ENCODE measurements around the gene HMX1.

Gene HMX1

DNA sequence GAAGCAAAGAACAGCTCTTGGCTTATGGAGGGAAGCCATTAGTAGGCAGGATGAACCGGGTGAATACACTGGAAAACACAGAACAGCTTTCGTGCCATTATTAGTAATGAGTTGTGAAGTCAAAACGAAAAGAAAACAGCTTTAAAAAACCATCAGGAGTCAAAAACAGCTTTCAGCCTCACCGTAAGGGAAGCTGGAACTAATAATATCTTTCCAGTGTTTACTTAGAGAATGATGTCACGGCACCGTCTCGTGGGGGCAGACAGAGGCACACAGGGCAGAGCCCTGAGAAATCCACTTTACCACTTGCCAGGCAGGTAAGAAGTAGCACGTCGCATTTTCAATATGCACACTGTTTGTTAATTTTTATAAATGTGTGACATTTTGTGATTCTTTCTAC lies 37.9 kb upstream of the HMX1 start:
- no peak for DNase-seq

DNA sequence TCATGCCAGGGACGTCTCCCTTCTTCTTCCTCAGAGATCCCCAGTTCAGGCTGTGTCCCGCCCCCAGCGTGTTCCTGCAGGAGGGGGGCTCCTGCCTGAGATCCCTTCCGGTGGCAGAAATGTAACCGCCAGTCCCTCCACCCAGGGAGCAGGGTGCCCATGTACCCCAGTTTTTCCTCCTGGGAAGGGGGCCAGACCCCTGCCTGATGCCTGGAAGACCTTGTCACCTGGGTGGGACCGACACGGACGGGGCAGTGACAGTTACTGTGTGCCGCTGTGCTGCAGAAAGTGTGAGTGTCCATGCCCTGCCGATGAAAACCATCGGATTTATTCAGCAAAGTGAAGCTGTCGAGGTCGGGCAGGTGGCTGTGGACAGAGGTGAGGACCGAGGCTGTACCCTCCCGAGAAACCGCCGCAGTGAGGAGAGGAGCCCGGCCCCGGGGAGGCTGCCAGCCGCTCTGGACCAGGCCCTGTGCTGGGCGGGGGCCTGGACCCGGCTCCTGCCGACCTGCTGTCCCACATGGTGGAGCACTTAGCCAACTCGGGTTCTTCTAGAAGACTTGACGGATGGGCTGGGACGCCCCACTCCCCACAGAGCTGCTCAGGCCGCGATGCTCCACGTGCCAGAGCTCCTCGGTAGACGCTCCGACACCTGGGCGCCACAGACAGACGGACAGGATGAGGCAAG lies 36.7 kb upstream of the HMX1 start:
- no peak for DNase-seq

DNA sequence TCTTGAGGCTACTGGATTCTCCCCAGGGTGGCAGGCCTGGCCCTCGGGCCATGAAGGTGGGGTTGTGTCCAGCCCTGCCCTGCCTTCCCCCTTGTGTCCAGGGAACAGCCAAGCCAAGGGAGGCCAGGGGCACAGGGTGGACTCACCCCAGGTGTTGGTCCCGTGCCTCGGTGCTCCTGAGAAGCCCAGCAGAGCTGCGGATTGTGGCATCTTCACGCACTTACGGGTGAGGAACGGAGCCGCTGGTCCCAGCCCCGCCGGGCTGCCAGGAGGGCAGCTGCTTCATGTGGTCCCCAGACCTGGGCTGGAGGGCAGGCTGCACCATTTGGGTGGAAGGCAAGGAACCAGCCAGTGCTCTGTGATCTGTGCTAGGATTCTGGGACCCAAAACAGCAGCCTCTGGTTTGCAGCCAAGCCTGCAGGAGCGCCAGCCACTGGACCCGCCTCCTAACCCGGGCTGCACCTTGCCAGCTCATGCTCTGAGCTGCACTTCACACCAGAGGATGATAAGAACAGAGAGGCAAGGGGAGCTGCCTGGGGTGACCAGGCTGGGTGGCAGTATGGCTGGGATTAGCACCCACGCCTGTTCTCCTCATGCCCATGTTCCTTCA lies 36.1 kb upstream of the HMX1 start:
- DNase-seq: no peak

DNA sequence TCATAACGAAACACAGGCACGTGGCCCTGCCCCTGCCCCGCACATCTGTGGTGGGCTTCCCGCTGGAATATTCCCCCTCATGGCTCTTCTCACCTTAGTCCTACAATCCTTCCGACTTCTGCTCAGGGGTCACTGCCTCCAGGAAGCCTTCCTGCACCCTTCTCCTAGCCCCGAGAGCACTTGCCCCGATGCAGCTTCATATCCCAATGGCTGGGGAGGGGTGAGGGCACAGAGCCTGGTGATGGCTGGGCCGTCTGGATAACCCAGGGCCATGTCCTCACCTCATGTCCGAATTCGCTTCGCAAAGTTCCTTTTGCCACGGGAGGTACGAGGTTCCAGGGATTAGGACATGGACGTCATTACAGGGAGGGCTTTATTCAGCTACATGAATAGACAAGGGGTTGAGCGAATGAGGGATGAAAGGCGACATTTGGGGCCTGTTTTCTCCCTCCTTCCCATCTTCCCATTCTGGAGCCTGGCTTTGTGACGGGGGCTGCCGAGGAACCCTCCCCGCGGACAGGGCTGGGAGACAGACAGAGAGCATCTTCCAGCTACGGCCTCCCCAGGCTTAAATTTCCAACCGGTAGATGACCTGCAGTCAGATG lies 35.5 kb upstream of the HMX1 start:
- no peak for DNase-seq

DNA sequence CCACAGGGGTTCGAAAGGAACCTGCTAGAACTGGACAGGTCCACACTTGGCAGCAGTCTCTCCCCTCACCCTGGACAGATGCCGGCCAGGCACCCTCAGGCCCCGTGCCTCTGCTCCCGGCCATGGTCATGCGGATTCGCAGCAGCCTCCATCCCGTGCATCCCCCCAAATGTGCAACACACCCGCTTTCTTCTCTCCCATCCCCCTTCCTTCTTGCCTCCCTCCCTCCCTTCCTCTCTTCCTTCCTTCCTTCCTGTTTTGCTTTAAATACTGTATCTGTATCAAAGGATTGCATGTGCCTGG lies 35.0 kb upstream of the HMX1 start:
- no peak for DNase-seq

DNA sequence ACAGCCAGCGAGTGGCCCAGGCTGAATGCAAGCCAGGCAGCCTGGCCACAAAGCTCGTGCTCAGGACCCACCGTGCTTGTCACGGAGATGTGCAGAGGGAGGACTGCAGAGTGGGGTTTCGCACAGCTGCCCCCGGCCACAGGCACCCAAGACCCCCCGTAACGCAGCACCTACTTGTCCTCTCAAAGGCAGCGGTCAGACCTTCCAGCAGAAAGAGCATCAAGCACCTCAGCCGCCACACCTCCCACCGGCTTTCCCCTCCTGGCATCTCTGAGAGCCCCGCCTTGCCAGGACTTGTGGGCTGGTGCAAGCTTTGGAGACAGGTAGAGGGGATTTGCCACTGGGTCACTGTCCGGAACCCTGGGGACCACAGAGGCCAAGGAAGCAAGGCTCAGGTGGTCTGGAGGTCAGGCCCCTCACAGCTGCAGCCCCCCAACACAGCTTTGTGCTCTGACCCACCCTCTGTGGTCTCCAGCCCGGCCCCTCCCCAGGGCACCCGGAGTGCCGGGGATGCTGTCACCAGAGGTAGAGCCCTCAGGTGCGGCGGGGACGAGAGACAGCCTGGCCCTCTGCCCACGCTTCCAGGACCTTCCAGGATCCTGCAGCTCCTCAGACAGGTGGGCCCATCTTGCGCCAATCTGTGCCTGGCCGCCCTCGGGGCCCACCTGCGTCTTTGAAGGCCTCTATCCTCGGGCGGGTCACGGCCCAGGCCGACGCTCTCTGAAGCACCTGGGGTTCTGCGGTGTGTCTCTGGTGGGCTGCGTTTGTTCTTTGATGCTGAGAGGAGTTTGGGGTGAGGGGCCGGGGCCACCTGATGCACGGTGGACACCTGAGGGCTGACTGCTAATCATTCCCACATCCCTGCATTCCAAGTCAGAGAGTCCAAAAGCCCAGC lies 34.4 kb upstream of the HMX1 start:
- no peak for DNase-seq

DNA sequence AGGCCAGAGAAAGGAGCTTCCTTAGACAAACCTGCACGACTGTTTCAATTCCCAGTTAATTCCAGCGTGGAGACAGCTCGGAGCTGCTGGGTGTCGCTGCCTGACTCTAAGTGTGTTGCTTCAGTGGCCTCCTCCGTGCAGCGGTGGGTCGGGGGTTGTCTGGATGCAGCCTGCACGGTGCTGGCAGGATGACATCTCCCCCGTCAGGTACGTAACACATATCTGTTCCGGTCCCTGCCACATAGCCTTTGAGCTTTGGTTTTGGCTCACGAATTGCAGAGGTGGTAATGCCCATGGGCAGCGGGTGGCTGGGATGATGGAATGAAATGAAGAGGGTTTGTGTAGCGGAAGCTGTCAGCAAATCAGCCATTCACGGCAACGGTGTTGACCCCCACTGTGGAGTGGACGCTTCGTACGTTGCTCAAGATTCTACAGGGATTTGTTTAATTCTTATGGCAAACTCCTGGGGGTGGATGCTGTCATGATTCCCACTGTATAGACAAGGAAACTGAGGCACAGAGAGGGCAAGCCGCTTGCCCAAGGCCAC lies 33.7 kb upstream of the HMX1 start:
- no peak for DNase-seq

DNA sequence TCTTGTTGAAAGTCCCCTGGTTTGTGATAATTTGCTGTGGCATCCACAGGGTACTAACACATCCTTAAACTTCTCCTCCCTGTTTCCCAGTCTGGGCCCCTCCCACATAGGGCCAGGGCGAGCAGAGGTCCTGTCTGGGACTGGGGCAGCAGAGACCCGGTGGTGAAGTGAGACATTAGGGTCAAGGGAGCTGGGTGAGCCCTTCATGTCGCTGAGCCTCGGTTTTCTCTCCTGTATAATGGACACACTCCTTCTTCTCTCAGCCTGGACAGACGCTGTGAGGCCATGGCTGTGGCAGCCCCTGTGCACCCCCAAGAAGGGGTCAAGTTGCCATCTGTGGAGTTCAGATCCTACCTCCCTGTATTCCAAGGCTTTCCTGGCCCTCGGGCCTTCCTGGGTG lies 33.0 kb upstream of the HMX1 start:
- DNase-seq: no peak

DNA sequence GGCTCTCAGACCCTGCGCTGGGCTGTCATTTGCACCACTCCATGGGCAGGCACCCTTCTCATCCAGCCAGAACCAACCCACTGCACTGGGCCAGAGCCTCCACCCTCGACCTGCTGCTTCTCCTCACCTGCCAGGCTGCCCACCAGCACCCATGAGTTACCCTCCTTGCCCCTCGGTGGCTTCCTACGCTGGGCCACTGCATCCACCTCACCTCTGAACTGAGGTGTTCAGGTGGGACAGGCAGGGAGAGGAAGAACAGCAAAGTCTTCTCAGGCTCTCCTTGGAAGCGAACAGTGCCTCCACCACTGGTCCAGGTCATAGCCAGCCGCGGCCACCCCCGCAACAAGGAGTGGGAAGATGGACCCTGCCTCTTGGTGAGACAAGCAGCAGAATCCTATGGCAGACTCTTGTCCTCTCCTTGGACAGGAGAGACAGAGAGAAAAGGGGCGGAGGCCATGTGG lies 32.4 kb upstream of the HMX1 start:
- DNase-seq: no peak

DNA sequence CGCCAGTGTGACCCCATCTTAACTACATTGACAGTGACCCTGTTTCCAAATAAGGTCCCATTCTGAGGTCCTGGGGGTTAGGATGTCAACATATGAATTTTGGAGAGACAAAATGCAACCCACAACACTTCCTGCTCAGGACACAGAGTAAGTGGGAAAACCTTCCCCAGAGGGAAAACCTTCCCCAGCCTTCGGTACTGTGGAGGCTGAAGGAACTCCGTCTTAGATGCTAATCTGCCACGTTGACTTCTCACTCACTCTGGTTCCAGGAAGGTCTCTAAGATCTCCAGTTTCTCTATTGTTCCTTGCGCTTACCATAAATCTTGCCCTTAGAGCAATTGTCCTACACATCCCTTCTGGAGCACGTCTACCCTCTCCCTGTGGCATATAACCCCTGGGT lies 29.7 kb upstream of the HMX1 start:
- DNase-seq: no peak

DNA sequence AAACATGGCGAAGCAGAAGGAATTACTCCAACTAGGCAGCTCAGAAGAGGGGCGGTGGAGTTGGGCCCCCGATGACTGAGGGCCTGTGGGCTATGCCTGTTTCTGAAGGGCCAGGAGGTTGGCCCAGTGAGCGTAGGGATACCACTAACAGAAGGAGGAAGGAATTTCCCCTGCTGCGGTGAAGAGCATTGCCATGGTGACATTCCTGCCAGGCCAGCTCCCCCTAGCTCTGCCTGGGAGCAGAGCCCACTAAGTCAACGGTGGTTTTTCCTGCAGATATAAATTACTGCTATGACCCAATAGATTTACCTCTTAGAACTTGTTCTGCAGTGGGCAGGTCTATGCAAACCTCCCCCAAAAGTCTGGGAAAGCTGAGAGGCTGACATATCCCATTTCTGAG lies 28.9 kb upstream of the HMX1 start:
- DNase-seq: no peak

DNA sequence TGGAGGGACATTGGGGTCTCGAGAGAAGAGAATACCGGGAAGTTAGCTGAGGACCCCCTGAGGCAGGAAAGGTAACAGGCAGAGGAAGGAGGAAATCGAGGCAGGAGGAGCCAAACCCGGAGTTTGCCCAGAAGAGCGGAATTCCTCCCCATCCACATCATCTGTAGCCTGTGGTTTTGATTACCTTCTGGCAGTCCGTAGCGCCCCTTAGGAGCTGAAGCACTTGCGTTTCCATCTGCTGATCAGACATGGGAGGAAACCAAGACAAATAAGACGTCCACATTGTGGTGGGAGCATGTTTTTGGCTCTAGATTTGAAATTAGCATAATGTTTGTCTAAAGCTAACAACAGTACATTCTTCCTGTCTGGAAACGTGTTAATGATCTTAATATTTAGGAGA lies 26.8 kb upstream of the HMX1 start:
- DNase-seq: no peak

DNA sequence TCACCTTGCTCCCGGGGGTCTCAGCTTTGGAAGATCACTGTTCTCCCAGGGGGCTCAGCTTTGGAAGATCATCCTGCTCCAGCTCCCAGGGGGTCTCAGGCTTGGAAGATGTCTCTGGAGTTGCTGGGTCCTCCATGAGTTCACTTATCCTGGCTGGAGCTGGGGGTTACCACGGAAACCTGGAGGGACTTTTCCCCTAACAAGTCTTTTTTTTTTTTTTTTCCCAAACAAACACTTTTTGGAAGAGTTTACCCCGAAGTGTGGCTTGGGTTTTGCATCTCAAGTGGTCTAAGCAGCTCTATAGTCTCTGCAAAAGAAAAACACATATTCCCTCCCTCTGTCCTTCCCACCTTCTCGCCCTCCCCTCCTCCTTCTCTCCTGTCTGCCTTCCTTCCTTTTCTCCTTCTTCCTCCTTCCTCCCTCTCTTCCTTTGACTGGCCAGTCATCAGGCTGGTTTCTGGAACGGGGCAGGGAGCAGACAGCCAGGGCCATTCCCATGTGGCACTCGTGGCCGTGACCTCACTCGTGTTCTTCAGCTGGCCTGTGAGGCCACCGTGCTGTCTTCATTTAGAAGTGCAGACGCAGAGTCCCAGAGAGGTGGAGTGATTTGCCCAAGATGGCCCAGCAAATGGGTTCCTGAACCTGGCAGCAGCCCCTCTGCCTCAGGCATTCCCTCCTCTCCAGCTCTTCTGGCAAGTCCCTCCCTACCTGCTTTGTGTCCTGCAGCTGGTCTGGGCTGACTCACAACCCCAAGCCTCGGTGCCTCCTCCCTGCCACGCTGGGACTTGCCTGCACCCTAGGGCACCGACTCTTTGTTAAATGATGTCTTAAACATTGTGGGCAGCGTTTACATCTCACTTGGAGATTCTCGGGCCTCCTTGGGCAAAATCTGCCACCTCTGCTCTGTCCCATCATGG lies 25.9 kb upstream of the HMX1 start:
- DNase-seq: no peak

DNA sequence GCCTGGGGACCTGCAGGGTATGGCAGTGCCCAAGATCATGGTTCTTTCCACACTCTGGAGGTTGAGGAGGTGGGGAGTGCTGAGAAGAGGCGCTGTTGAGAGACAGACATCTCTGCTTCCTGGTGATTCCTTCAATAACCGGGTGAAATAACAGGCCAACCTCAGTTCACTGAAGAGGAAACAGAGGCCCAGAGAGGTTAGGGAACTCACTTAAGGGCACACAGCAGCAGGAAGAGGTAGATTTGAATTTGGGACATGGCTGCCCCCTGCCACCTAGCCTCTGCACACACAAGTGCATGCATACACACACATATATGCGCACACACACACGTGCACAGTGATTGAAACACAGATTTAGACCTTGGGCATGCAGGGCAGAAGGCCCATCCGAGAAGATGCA lies 24.9 kb upstream of the HMX1 start:
- DNase-seq: no peak

DNA sequence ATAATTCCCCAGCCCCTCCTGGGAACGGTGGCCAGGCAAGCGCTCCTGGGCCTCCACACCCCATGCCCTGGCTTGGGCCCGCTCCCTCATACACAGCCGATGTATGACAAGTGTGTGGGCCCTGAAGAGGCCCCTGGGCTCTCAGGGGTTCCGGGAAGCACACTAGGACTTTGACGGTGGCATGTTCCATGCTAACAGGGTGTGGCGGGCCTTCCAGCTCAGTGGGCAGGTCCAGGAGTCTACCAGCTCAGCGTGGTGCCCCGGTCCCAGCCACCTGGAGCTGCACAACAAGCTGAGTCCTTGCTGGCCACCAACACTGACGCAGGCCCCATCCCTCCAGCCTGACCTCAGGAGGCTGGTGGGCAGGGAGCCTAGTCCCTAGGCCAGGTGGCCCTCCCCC lies 24.4 kb upstream of the HMX1 start:
- DNase-seq: no peak

DNA sequence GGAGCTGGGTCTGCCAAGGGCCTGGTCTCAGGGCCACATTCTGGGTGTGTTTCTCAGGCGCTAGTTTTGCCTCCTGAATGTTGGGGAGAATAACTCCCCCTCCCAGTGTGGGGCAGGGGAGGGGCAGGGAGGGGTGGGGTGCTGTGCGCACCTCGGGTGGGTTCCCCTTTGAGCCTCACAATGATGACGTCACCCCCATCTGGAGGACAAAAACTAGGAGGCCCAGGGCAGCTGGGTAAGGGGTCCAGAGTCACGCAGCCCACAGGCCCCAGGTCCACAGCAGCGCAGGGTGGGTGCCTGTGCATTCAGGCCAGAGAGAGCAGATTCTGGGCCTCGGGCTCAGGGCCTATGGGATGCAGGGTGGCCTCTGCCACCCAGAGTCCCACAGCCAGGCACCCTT lies 23.7 kb upstream of the HMX1 start:
- no peak for DNase-seq

DNA sequence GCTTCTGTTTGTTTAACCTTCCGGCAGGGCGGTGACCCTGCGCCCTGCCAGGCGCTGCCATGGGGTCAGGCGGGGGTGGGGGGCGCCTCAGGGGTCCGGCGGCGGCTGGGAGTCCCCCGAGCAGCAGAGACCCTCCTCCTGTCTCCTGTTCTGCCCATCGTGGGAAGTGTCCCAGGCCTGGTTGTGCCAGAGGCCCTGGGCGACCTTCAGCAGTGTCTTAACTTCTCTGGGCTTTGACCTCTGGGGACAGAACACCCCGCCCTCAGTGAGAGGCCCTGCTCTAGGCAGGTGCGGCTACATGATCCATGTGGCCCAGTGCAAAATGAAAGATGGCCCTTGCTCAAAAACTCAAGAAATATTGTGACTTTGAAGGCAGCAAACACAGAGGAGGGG lies 22.8 kb upstream of the HMX1 start:
- DNase-seq: no peak

DNA sequence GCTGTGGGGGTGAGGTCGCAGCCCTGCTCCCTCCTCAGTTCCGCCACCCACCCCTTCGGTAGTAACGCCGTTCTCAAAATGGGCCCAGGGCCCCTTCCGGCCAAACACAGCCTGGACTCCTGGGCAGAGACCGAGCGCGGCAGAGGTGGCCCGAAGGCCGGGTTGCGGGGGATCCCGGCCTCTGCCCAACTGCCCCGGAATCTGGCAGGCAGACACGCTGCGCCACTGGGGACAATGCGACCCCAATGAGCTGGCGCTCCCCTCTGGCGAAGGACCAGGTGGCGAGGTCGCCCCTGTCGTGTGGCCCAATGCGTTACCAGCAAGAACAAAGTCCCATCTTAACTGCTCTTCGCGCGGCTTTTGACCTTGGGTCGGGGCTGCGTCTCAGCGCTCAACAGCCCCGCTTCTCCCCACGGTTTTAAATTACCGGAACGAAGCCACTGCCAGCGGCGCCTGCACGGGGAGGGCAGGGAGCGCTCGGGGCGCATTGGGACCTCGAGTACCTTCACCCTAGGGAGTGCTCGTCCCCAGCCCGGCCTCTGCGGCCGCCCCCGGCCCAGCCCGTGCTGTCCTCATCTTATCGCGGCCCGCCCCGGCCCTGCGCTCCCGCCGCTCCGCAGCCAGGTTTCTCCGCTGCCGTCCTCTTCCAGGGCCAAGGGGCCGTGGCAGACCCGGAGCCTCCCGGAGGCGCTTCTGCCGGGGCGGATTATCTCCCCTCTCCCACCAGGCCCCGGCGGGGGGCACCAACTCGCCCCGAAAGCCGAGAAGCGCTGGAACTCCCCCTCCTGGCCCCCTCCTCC lies 22.2 kb upstream of the HMX1 start:
- no peak for DNase-seq

DNA sequence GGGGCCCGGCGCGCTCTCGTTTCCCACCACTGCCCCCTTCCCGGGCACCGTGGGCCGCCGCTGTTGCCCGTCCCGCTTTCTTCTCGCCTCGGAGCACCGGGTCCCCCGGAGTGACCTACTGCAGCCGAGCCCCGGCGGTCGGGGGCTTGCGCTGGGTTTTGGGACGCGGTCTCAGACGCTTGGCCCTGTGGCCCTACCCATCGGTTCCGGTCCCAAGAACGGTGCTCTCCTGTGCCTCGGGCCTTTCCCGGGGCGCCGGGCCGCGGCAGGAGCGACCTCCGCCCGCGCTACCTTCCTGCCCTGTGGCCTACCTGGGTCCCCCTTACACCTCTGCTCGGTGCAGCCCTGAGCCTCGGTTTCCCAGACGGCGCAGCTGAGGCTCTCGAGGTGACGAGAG lies 21.6 kb upstream of the HMX1 start:
- DNase-seq: no peak

DNA sequence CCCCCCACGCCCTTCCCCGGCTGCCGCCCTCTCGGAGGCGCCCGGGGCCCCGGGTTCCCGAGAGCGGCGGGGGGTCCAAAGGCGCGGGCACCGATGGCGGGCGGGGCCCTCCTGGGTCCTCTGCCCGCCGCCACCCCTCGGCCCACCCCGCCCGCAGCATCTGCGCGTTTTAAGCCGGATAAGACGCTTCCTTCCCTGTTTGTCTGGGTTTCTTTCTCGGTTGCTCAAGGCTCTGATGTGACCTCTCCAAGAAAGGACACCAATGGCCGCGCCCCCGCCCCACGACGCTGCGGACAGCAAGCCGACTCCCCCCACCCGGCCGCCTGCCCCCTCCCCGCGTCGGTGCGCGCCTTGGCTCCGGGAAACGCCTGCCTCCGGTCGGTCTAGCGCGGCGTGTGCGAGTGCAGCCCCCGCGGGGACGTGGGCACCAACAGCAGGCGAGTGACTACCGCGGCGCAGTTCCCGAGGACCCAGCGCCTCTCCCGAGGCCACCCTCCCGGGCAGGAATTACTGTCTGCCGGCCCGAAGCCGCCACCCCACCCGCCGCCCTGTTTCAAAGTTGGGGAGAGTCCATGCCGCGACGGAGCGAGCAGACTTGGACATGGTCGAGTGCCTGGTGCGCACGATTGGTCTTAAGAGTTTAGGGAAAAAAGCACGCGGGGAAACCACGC lies 21.1 kb upstream of the HMX1 start:
- no peak for DNase-seq
